ENCODE results near the gene SHB. TPM values are rescaled to one million over a fixed set of nuclear protein-coding genes. Genes with fewer than 3 reads are reported as not detected.
A peak's percentile ranks its signal among the peaks of the same experiment; 100 is the strongest.

The SHB gene
- total and polyA plus RNA-seq, 2 experiments from 2014 or later: 28.2 to 46.9 TPM

GRCh38 chr9:37936376-37936775 lies 132.7 kb downstream of the SHB start:
- H3K4me1 ChIP-seq (ENCODE audit: low read depth): peaks cover 22% of the 10 kb centered on the region
- no peaks in the 10 kb centered on the region for H3K36me3 ChIP-seq
- no peak for DNase-seq (ENCODE audit: low read depth in 1 of 2, low spot score in 1 of 2)
- H3K4me3 ChIP-seq: no peak overlapping the region
- no peak for TF ChIP-seq CTCF (IDR thresholded peaks at IDR 0.05; ENCODE audit: low read depth, low read length)
- H3K9me3 ChIP-seq (ENCODE audit: low read depth): no peaks in the 10 kb centered on the region
- H3K27me3 ChIP-seq: no peaks in the 10 kb centered on the region
- H3K27ac ChIP-seq: no peak overlapping the region

- Histone ChIP-seq H3K4me3 (no peak overlapping the region), H3K9me3 (ENCODE audit: low read depth) (no peaks in the 10 kb centered on the region), H3K27ac (no peak overlapping the region), H3K4me1 (ENCODE audit: low read depth) (peaks cover 22% of the 10 kb centered on the region), H3K27me3 (no peaks in the 10 kb centered on the region), H3K36me3 (no peaks in the 10 kb centered on the region)
- no peak for DNase-seq (ENCODE audit: low read depth in 1 of 2, low spot score in 1 of 2)
- no peak for TF ChIP-seq CTCF (IDR thresholded peaks at IDR 0.05; ENCODE audit: low read depth, low read length)
Observed at GRCh38 chr9:37935096-37935495, 133.9 kb downstream of the SHB start.

GRCh38 chr9:37931592-37931991 lies 137.4 kb downstream of the SHB start:
- H3K4me1 ChIP-seq (ENCODE audit: low read depth): peaks cover 6% of the 10 kb centered on the region
- H3K4me3 ChIP-seq: no peak overlapping the region
- H3K36me3 ChIP-seq: no peaks in the 10 kb centered on the region
- H3K9me3 ChIP-seq (ENCODE audit: low read depth): no peaks in the 10 kb centered on the region
- no peak overlapping the region for H3K27ac ChIP-seq
- TF ChIP-seq CTCF (IDR thresholded peaks at IDR 0.05; ENCODE audit: low read depth, low read length): no peak
- no peak for DNase-seq (ENCODE audit: low read depth in 1 of 2, low spot score in 1 of 2)
- H3K27me3 ChIP-seq: no peaks in the 10 kb centered on the region

GRCh38 chr9:37929441-37929895 lies 139.6 kb downstream of the SHB start:
- no peak for TF ChIP-seq CTCF (IDR thresholded peaks at IDR 0.05; ENCODE audit: low read depth, low read length)
- H3K27ac ChIP-seq: no peak overlapping the region
- peaks cover 3% of the 10 kb centered on the region for H3K4me1 ChIP-seq (ENCODE audit: low read depth)
- no peak overlapping the region for H3K4me3 ChIP-seq
- peak in 1 of 2 donors; percentile 65 for DNase-seq (ENCODE audit: low read depth in 1 of 2, low spot score in 1 of 2)
- H3K9me3 ChIP-seq (ENCODE audit: low read depth): no peaks in the 10 kb centered on the region
- H3K36me3 ChIP-seq: no peaks in the 10 kb centered on the region
- no peaks in the 10 kb centered on the region for H3K27me3 ChIP-seq

GRCh38 chr9:37928552-37929430 lies 140.2 kb downstream of the SHB start:
- Histone ChIP-seq H3K9me3 (ENCODE audit: low read depth) (no peaks in the 10 kb centered on the region), H3K4me1 (ENCODE audit: low read depth) (peaks cover 3% of the 10 kb centered on the region), H3K27me3 (no peaks in the 10 kb centered on the region), H3K36me3 (no peaks in the 10 kb centered on the region), H3K27ac (no peak overlapping the region), H3K4me3 (no peak overlapping the region)
- no peak for TF ChIP-seq CTCF (IDR thresholded peaks at IDR 0.05; ENCODE audit: low read depth, low read length)
- DNase-seq (ENCODE audit: low read depth in 1 of 2, low spot score in 1 of 2): no peak

Data from cardiac muscle cell (in vitro differentiated cells and primary cell).